Panc1 (cell line): Measurements from ENCODE around the gene TAF15. TPM values are rescaled to one million over a fixed set of nuclear protein-coding genes. Genes with fewer than 3 reads are reported as not detected.

Experiments used
- ATAC-seq: fragments of 200-7000 bp; cut with Tn5 transposase; 2 replicates; pipeline ENCODE4 v1.9.1; 2020; ENCODE audit warnings: mild to moderate bottlenecking, moderate library complexity
- BruUV-seq: library from RNA; stranded (reverse); fragments of 400-500 nt; replicated peaks from 2 replicates; lab custom pipeline; 2021; lab: Mats Ljungman, UMichigan
- CTCF ChIA-PET: fragments of 300-600 bp; sonication (Branson Sonifier 250); formaldehyde crosslinking; loops from one replicate; lab custom pipeline; 2022; ENCODE audit warnings: antibody characterized with exemption; lab: Charles Lee
- POLR2A ChIA-PET: fragments of 300-600 bp; sonication (Branson Sonifier 250); formaldehyde crosslinking; loops from one replicate; lab custom pipeline; 2022; ENCODE audit warnings: antibody characterized with exemption; lab: Charles Lee
- DNase-seq: peaks from one replicate; pipeline ENCODE4 v3.0.0-alpha.2; 2010; ENCODE audit warnings: low read depth, low spot score
- H3K27ac ChIP-seq: 2 replicates; pipeline ENCODE4 v1.5.1; 2011; ENCODE audit warnings: mild to moderate bottlenecking, low read length, inconsistent platforms
- H3K27me3 ChIP-seq: fragments of 200-500 bp; sonication (Bioruptor generic); 2 replicates; pipeline ENCODE4 v1.6.0; 2014; ENCODE audit warnings: low read length, inconsistent platforms; ENCODE audit not compliant: control insufficient read depth, insufficient read depth
- H3K36me3 ChIP-seq: fragments of 200-500 bp; sonication (Bioruptor generic); 2 replicates; pipeline ENCODE4 v1.5.1; 2014; ENCODE audit warnings: inconsistent platforms, mild to moderate bottlenecking, low read length, moderate library complexity; ENCODE audit not compliant: control insufficient read depth, insufficient read depth
- H3K4me1 ChIP-seq: 2 replicates; pipeline ENCODE4 v1.5.1; 2011; ENCODE audit warnings: inconsistent platforms, mild to moderate bottlenecking, low read length, moderate library complexity; ENCODE audit not compliant: control insufficient read depth, insufficient read depth
- H3K4me3 ChIP-seq, 2 experiments: 2 replicates each; pipeline ENCODE4 v1.5.1; 2011 to 2012; ENCODE audit warnings: low read depth in 2 of 2, low read length in 2 of 2, mild to moderate bottlenecking in 2 of 2, inconsistent platforms in 1 of 2, moderate library complexity in 1 of 2
- H3K9me3 ChIP-seq: fragments of 200-500 bp; sonication (Bioruptor generic); 2 replicates; pipeline ENCODE4 v1.5.1; 2014; ENCODE audit warnings: low read depth, mild to moderate bottlenecking, inconsistent platforms, low read length, moderate library complexity; ENCODE audit not compliant: control insufficient read depth, insufficient read depth
- CTCF ChIP-seq: fragments of 450-650 bp; IDR thresholded peaks from 2 replicates; pipeline ENCODE4 v1.5.1; 2017; ENCODE audit warnings: mild to moderate bottlenecking
- POLR2AphosphoS5 ChIP-seq: IDR thresholded peaks from 2 replicates; pipeline ENCODE4 v1.6.1; 2012; ENCODE audit warnings: mild to moderate bottlenecking, low read depth, low read length, moderate library complexity
- REST ChIP-seq, 2 experiments: IDR thresholded peaks; 2 replicates each; pipeline ENCODE4 v1.6.1; 2011 to 2012; ENCODE audit warnings: low read depth in 2 of 2, control low read depth in 1 of 2, low read length in 1 of 2, mild to moderate bottlenecking in 1 of 2, moderate library complexity in 1 of 2; ENCODE audit not compliant: insufficient read depth in 1 of 2
- SIN3A ChIP-seq: IDR thresholded peaks from 2 replicates; pipeline ENCODE4 v1.6.1; 2012; ENCODE audit warnings: low read depth, mild to moderate bottlenecking, low read length, moderate library complexity, borderline replicate concordance; ENCODE audit not compliant: insufficient read depth
- TCF7L2 ChIP-seq: IDR thresholded peaks from 2 replicates; pipeline ENCODE4 v1.6.1; 2011; ENCODE audit warnings: mild to moderate bottlenecking, low read depth, low read length, inconsistent platforms
- in situ Hi-C: cut with HindIII; loops from 2 replicates; pipeline ENCODE4 v1.10.0; 2016; ENCODE audit warnings: low sequenced_read_pairs, low pct_unique_long_range_greater_than_20kb
- intact Hi-C: fragments of 100-400 bp; cut with micrococcal nuclease; formaldehyde crosslinking; loops from one replicate; pipeline ENCODE4 v1.10.0; 2022; ENCODE audit not compliant: unreplicated experiment
- total RNA-seq: library from RNA; stranded (reverse); gene quantifications from one replicate; pipeline ENCODE4 v1.2.1, GENCODE V29; 2021; ENCODE audit not compliant: unreplicated experiment

The TAF15 gene
- total RNA-seq, 1 experiment from 2014 or later: 249 TPM

GRCh38 chr17:35893751-35894150 lies 84.5 kb downstream of the TAF15 start:
- Histone ChIP-seq H3K4me3 (no peak overlapping the region), H3K27ac (no peak overlapping the region), H3K36me3 (no peaks in the 10 kb centered on the region), H3K9me3 (no peaks in the 10 kb centered on the region), H3K27me3 (no peaks in the 10 kb centered on the region), H3K4me1 (peaks cover 7% of the 10 kb centered on the region; the same call in 1 of the 2 replicates)
- BruUV-seq: no TSS peak
- POLR2A ChIA-PET: no interaction called here
- ATAC-seq (no peak), DNase-seq (no peak)
- intact Hi-C loops (no loop called here), in situ Hi-C loops (no loop called here)
- CTCF ChIA-PET: no interaction called here
- TF ChIP-seq POLR2AphosphoS5 (no peak), CTCF (no peak)

- intact Hi-C loops (no loop called here), in situ Hi-C loops (no loop called here)
- Histone ChIP-seq H3K36me3 (no peaks in the 10 kb centered on the region), H3K27me3 (no peaks in the 10 kb centered on the region), H3K9me3 (no peaks in the 10 kb centered on the region), H3K27ac (no peak overlapping the region), H3K4me1 (peaks cover 7% of the 10 kb centered on the region; the same call in 1 of the 2 replicates), H3K4me3 (no peak overlapping the region)
- ATAC-seq: no peak
- no peak for TF ChIP-seq POLR2AphosphoS5
- no peak for TF ChIP-seq REST (IDR thresholded peaks at IDR 0.05; ENCODE audit: insufficient read depth in 1 of 2, low read depth in 2 of 2, low read length in 1 of 2)
- TF ChIP-seq SIN3A: no peak
- TF ChIP-seq TCF7L2: no peak
- no peak for TF ChIP-seq CTCF
- DNase-seq: no peak
- ChIA-PET CTCF (no interaction called here), POLR2A (no interaction called here)
- BruUV-seq: no TSS peak
These were observed 84.9 kb downstream of the TAF15 start for GRCh38 chr17:35894206-35894605.
